HepG2 (cell line): ENCODE measurements around the gene GRB10. TPM values are rescaled to one million over a fixed set of nuclear protein-coding genes. Genes with fewer than 3 reads are reported as not detected.

Experiments
- ATF6 ChIP-seq: sonication (generic); formaldehyde crosslinking; conservative IDR thresholded peaks from 2 replicates; pipeline ENCODE4 v1.4.0; 2020; ENCODE audit warnings: missing genetic modification reagents
- CBFB ChIP-seq: sonication (generic); formaldehyde crosslinking; IDR thresholded peaks from 2 replicates; pipeline ENCODE4 v1.4.0; 2020; ENCODE audit warnings: missing genetic modification reagents
- CCAR2 ChIP-seq: fragments of 200-400 bp; formaldehyde crosslinking; optimal IDR thresholded peaks from 2 replicates; pipeline ENCODE3; 2018; ENCODE audit warnings: low read depth, mild to moderate bottlenecking, low read length, moderate library complexity
- CREB1 ChIP-seq, 2 experiments: fragments of 450-650 bp in 1 of 2; IDR thresholded peaks; 2 replicates each; pipeline ENCODE4 v1.6.1; 2016 to 2017; ENCODE audit warnings: control low read depth in 1 of 2, mild to moderate bottlenecking in 1 of 2, missing compliant biosample characterization in 1 of 2, missing genetic modification characterization in 1 of 2
- FIP1L1 ChIP-seq: fragments of 200-400 bp; formaldehyde crosslinking; IDR thresholded peaks from 2 replicates; pipeline ENCODE4 v1.6.1; 2018; ENCODE audit warnings: low read depth, mild to moderate bottlenecking, low read length, moderate library complexity, borderline replicate concordance; ENCODE audit not compliant: insufficient read depth
- FOXC1 ChIP-seq: sonication (generic); formaldehyde crosslinking; IDR thresholded peaks from 2 replicates; pipeline ENCODE4 v1.8.0; 2022; ENCODE audit warnings: mild to moderate bottlenecking, missing genetic modification reagents, borderline replicate concordance
- FOXO4 ChIP-seq: sonication (generic); formaldehyde crosslinking; conservative IDR thresholded peaks from 2 replicates; pipeline ENCODE4 v1.8.1; 2023; ENCODE audit warnings: missing genetic modification reagents
- GTF2F1 ChIP-seq: fragments of 150-350 bp; IDR thresholded peaks from 2 replicates; pipeline ENCODE4 v1.6.1; 2014; ENCODE audit warnings: low read length
- HES4 ChIP-seq: sonication (generic); formaldehyde crosslinking; IDR thresholded peaks from 2 replicates; pipeline ENCODE4 v1.9.0; 2021; ENCODE audit warnings: mild to moderate bottlenecking, missing genetic modification reagents, borderline replicate concordance
- HMG20B ChIP-seq: conservative IDR thresholded peaks from 2 replicates; pipeline ENCODE4 v1.6.1; 2016; ENCODE audit warnings: missing genetic modification reagents, missing compliant biosample characterization
- PBX2 ChIP-seq: IDR thresholded peaks from 2 replicates; pipeline ENCODE4 v1.6.1; 2016; ENCODE audit warnings: control low read depth
- RFX3 ChIP-seq: IDR thresholded peaks from 2 replicates; pipeline ENCODE4 v1.6.1; 2016; ENCODE audit warnings: missing biosample characterization, missing genetic modification reagents
- STAT6 ChIP-seq: sonication (generic); formaldehyde crosslinking; IDR thresholded peaks from 2 replicates; pipeline ENCODE4 v1.4.0; 2020; ENCODE audit warnings: missing genetic modification reagents, mild to moderate bottlenecking, borderline replicate concordance
- XBP1 ChIP-seq: sonication (generic); formaldehyde crosslinking; IDR thresholded peaks from 2 replicates; pipeline ENCODE4 v1.5.0; 2020; ENCODE audit warnings: missing genetic modification reagents
- ZBTB38 ChIP-seq: sonication (generic); formaldehyde crosslinking; IDR thresholded peaks from 2 replicates; pipeline ENCODE4 v1.5.1; 2020; ENCODE audit warnings: mild to moderate bottlenecking, missing genetic modification reagents
- ZBTB7A ChIP-seq: sonication (generic); formaldehyde crosslinking; IDR thresholded peaks from 2 replicates; pipeline ENCODE4 v1.8.0; 2022; ENCODE audit warnings: mild to moderate bottlenecking, missing genetic modification reagents
- ZNF264 ChIP-seq: sonication (generic); formaldehyde crosslinking; IDR thresholded peaks from 2 replicates; pipeline ENCODE4 v1.4.0; 2020; ENCODE audit warnings: missing genetic modification reagents
- ZNF274 ChIP-seq: sonication (generic); formaldehyde crosslinking; IDR thresholded peaks from 2 replicates; pipeline ENCODE4 v1.5.1; 2020; ENCODE audit warnings: mild to moderate bottlenecking, missing genetic modification reagents
- ZNF441 ChIP-seq: sonication (generic); formaldehyde crosslinking; IDR thresholded peaks from 2 replicates; pipeline ENCODE4 v1.7.0; 2021; ENCODE audit warnings: missing genetic modification reagents, borderline replicate concordance
- ZNF510 ChIP-seq: sonication (generic); formaldehyde crosslinking; IDR thresholded peaks from 2 replicates; pipeline ENCODE4 v1.4.0; 2020; ENCODE audit warnings: low read depth, mild to moderate bottlenecking, missing genetic modification reagents
- ZNF747 ChIP-seq: sonication (generic); formaldehyde crosslinking; IDR thresholded peaks from 2 replicates; pipeline ENCODE4 v1.8.1; 2023; ENCODE audit warnings: missing genetic modification reagents, mild to moderate bottlenecking, borderline replicate concordance
- ZNF766 ChIP-seq: sonication (generic); formaldehyde crosslinking; IDR thresholded peaks from 2 replicates; pipeline ENCODE4 v1.5.0; 2020; ENCODE audit warnings: missing genetic modification reagents, borderline replicate concordance
- ZSCAN25 ChIP-seq: sonication (generic); formaldehyde crosslinking; IDR thresholded peaks from 2 replicates; pipeline ENCODE4 v1.8.0; 2022; ENCODE audit warnings: mild to moderate bottlenecking, missing genetic modification reagents
- polyA plus RNA-seq, 8 experiments: library from polyadenylated mRNA; depleted of rRNA in 3 of 8; stranded (reverse) in 7 of 8; unstranded in 1 of 8; fragments of >200 nt; fragmentation: Illumina TruSeq in 4 of 8; extraction: Trizol in 4 of 8; gene quantifications; 2 replicates each; pipeline versions ENCODE4 v1.2.1 to v1.2.3, GENCODE V29; 2011 to 2016; ENCODE audit warnings: low read depth in 4 of 8, missing spikeins in 1 of 8, mixed read lengths in 1 of 8; ENCODE audit not compliant: insufficient read depth in 1 of 8
- total RNA-seq, 5 experiments: library from RNA; depleted of rRNA; stranded (reverse); fragments of >200 nt; fragmentation: Illumina TruSeq; extraction: Trizol; gene quantifications; 2 replicates each; pipeline ENCODE4 v1.2.3, GENCODE V29; 2016; ENCODE audit warnings: low read depth in 1 of 5

The GRB10 gene
- total and polyA plus RNA-seq, 2 of the 13 experiments (the other 11 are each of a cell fraction or from before 2014, with no cell fraction given) = 4.0 to 6.8 TPM

- TF ChIP-seq ATF6 (CRISPR knock-in tag) (no peak), ZNF510 (CRISPR knock-in tag) (no peak), CBFB (CRISPR knock-in tag) (no peak), GTF2F1 (no peak), ZNF747 (CRISPR knock-in tag) (no peak), ZNF766 (CRISPR knock-in tag) (no peak), ZNF274 (no peak), XBP1 (no peak), FOXC1 (no peak), STAT6 (no peak), CREB1 (IDR thresholded peaks at IDR 0.05) (no peak), CREB1 (CRISPR knock-in tag; IDR thresholded peaks at IDR 0.05) (no peak), ZBTB7A (CRISPR knock-in tag) (no peak), FIP1L1 (no peak), ZNF441 (no peak), ZBTB38 (CRISPR knock-in tag) (no peak), HES4 (no peak), PBX2 (CRISPR knock-in tag) (no peak), ZSCAN25 (CRISPR knock-in tag) (no peak), ZNF264 (CRISPR knock-in tag) (peak; percentile 62; the same call in 1 of the 2 replicates), CCAR2 (no peak), RFX3 (CRISPR knock-in tag) (no peak), FOXO4 (CRISPR knock-in tag) (no peak), HMG20B (CRISPR knock-in tag) (0 out of 2 replicates have a peak, but pooled peaks have one; percentile 34)
Measured at GRCh38 chr7:50564640-50565558, 217.8 kb downstream of the GRB10 start, which contains the start of gene DDC (continued).
